Fibroblast of the aortic adventitia (primary cell): ENCODE data around the gene B4GALNT4. TPM values are rescaled to one million over a fixed set of nuclear protein-coding genes. Genes with fewer than 3 reads are reported as not detected.
"Not testable (repeated sequence)": the region's sequence is repeated elsewhere in the genome, so short reads cannot be mapped to it uniquely, and the experiment has no call there.

Experiments
- DNase-seq: peaks from one replicate; pipeline ENCODE4 v3.0.0-alpha.2; 2010; ENCODE audit warnings: low read depth
- H3K4me3 ChIP-seq: 2 replicates; pipeline ENCODE4 v1.5.1; 2011; ENCODE audit warnings: low read depth, mild to moderate bottlenecking, control low read depth, low read length, moderate library complexity
- CTCF ChIP-seq: IDR thresholded peaks from 2 replicates; pipeline ENCODE4 v1.5.1; 2011; ENCODE audit warnings: mild to moderate bottlenecking, low read length, control low read depth, inconsistent platforms; ENCODE audit not compliant: insufficient read depth
- total RNA-seq: library from RNA; depleted of rRNA; stranded (reverse); fragments of >200 nt; gene quantifications from 2 replicates; pipeline ENCODE4 v1.2.3, GENCODE V29; 2012; ENCODE audit warnings: low replicate concordance

Gene B4GALNT4
- 1.5 and 1.9 TPM in 2 replicates for total RNA-seq

- DNase-seq = peak; percentile 22
- H3K4me3 ChIP-seq = peak within 1 kb of the TSS; percentile 67
- no peak for TF ChIP-seq CTCF
Observed at GRCh38 chr11:369336-370018, at the start of gene B4GALNT4. Gene B4GALNT4 (plus strand): TSS chr11:369499. CDS start chr11:369804, 305 bp downstream.

- not testable (repeated sequence) for DNase-seq
Observed at GRCh38 chr11:319888-320273, 49.4 kb upstream of the B4GALNT4 start.

GRCh38 chr11:324156-324555 lies 45.1 kb upstream of the B4GALNT4 start:
- TF ChIP-seq CTCF = no peak
- H3K4me3 ChIP-seq = no peak overlapping the region
- no peak for DNase-seq

More at GRCh38 chr11:319888-320273, 49.4 kb upstream of the B4GALNT4 start:
- H3K4me3 ChIP-seq = peak overlapping the region; percentile 91

- not testable (repeated sequence) for H3K4me3 ChIP-seq
- DNase-seq = peak; percentile 35
Observed at GRCh38 chr11:324593-325517, 44.4 kb upstream of the B4GALNT4 start.

GRCh38 chr11:325796-326591 lies 43.3 kb upstream of the B4GALNT4 start:
- H3K4me3 ChIP-seq = no peak overlapping the region
- no peak for DNase-seq
- no peak for TF ChIP-seq CTCF

GRCh38 chr11:326592-326841 lies 42.8 kb upstream of the B4GALNT4 start:
- no peak for DNase-seq
- H3K4me3 ChIP-seq = no peak overlapping the region

More at GRCh38 chr11:326592-326841, 42.8 kb upstream of the B4GALNT4 start:
- TF ChIP-seq CTCF = no peak
